Forelimb muscle (tissue), 1 donor: ENCODE results near the gene FLNC. TPM values are rescaled to one million over a fixed set of nuclear protein-coding genes. Genes with fewer than 3 reads are reported as not detected.

Source experiments
- DNase-seq: peaks from one replicate; pipeline ENCODE4 v3.0.0-alpha.2; 2013; ENCODE audit warnings: low read depth
- polyA plus RNA-seq: library from polyadenylated mRNA; unstranded; fragments of 120-200 nt; gene quantifications from one replicate; pipeline ENCODE4 v1.2.1, GENCODE V29; 2013; ENCODE audit not compliant: insufficient read length

Gene FLNC, protein sequence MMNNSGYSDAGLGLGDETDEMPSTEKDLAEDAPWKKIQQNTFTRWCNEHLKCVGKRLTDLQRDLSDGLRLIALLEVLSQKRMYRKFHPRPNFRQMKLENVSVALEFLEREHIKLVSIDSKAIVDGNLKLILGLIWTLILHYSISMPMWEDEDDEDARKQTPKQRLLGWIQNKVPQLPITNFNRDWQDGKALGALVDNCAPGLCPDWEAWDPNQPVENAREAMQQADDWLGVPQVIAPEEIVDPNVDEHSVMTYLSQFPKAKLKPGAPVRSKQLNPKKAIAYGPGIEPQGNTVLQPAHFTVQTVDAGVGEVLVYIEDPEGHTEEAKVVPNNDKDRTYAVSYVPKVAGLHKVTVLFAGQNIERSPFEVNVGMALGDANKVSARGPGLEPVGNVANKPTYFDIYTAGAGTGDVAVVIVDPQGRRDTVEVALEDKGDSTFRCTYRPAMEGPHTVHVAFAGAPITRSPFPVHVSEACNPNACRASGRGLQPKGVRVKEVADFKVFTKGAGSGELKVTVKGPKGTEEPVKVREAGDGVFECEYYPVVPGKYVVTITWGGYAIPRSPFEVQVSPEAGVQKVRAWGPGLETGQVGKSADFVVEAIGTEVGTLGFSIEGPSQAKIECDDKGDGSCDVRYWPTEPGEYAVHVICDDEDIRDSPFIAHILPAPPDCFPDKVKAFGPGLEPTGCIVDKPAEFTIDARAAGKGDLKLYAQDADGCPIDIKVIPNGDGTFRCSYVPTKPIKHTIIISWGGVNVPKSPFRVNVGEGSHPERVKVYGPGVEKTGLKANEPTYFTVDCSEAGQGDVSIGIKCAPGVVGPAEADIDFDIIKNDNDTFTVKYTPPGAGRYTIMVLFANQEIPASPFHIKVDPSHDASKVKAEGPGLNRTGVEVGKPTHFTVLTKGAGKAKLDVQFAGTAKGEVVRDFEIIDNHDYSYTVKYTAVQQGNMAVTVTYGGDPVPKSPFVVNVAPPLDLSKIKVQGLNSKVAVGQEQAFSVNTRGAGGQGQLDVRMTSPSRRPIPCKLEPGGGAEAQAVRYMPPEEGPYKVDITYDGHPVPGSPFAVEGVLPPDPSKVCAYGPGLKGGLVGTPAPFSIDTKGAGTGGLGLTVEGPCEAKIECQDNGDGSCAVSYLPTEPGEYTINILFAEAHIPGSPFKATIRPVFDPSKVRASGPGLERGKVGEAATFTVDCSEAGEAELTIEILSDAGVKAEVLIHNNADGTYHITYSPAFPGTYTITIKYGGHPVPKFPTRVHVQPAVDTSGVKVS (N-terminal part only)
- 642 TPM for polyA plus RNA-seq

DNA sequence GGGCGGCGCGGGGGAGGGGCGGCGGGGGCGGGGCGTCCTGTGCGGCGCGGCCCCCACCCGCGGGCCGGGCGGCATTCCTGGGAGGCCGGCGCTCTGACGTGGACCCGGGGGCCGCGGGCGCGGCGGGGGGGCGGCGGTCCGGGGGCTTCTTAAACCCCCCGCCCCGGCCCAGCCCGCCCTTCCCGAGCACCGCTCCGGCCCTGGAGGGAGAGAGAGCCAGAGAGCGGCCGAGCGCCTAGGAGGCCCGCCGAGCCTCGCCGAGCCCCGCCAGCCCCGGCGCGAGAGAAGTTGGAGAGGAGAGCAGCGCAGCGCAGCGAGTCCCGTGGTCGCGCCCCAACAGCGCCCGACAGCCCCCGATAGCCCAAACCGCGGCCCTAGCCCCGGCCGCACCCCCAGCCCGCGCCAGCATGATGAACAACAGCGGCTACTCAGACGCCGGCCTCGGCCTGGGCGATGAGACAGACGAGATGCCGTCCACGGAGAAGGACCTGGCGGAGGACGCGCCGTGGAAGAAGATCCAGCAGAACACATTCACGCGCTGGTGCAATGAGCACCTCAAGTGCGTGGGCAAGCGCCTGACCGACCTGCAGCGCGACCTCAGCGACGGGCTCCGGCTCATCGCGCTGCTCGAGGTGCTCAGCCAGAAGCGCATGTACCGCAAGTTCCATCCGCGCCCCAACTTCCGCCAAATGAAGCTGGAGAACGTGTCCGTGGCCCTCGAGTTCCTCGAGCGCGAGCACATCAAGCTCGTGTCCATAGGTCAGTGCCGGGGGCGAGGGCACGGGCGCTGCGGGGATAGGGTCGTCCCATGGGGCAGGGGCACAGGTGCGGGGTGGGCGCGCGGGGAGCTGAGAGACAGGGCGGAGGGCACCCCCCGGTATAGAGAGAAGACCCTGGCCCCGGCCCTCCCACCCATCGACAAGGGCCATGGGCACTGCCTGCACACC is at the start of gene FLNC:
Gene FLNC (plus strand): TSS at position 176 of the 947 bp plus-strand sequence. CDS start 232 bp downstream, at position 408.
- DNase-seq: no peak

DNA sequence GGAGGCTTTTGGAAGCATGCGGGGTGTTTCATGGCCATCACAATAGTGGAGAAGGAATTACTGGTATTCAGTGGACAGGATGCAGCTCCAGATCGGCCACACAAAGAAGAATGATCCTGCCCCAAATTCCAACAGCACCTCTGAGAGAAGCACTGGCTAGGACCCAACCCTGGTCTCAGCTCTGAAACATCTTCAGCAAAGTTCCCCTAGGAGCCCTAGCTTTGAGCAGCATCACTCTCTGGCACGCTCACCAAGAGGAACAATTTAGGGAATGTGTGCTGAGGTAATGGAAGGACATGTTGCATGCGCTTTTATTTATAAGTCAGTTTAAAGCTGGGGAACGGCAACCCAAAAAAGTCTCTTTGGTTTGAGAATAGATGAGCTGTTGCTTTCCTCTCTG is 49.1 kb upstream of the FLNC start:
- DNase-seq: peak; percentile 81

DNA sequence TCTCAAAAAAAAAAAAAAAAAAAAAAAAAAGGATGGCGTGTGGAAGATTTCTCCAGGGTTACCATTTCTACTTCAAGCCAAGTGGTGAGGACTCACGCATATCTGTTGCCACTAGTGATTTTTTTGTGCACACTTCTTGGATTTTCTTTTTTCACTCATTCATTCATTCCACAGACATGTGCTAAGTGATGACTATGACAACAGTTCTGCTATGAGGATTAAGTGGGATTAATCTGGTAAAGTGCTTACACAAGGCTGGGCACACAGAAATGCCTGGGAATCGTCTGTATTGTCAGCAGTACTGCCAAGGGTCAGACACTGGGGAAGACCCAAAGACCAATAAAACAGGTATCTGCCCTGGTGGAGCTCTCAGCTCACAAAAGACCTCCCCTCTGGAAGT is 48.4 kb upstream of the FLNC start:
- no peak for DNase-seq

DNA sequence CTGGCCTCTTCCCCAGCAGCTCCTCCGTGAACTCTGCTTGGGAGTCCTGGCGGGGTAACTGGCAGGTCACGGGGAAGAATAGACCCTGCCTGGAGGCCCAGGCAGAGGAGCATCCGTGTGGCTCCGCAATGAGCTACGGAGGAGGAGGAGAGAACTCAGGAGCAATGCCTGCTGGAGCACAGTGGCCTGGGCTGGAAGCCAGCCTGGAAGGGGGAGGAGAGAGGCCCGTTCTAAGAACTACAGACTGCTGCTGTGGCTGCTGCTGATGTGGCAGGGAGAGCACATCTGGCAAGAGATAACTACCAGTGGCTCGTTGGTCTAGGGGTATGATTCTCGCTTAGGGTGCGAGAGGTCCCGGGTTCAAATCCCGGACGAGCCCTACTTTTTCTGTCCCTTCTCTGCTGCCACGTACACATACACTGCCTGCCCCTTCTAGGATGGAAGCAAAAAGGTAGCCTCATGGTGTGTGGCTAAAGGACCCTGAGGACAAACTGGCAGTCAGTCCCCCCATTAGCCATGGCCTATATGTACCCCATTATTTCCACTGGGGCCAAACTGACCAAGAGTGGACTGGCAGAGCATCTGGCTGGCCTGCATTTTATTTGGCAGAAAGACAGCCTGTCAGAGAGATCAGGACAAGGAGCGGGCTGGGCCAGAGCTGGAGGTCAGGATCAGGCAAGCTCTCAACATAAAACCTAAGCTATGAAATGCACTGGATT is 46.9 kb upstream of the FLNC start:
- peak; percentile 73 for DNase-seq

DNA sequence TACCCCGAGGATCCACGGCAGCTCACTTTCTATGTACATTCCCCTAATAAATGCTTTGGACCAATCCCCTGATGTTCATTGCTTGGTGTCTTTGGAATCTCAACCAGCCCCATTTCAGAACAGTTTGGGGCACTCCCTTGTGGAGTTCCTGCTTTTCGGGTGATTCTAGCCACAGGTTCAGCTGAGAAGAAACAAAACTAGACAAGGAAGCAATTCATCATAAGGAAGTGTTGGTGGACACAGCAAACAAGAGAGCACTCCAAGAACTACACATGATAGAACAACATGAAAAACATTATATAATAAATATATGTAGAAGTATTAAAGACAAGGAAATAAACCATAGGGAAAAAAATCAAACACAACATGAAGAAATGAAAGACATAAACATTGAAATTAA is 44.5 kb upstream of the FLNC start:
- no peak for DNase-seq

DNA sequence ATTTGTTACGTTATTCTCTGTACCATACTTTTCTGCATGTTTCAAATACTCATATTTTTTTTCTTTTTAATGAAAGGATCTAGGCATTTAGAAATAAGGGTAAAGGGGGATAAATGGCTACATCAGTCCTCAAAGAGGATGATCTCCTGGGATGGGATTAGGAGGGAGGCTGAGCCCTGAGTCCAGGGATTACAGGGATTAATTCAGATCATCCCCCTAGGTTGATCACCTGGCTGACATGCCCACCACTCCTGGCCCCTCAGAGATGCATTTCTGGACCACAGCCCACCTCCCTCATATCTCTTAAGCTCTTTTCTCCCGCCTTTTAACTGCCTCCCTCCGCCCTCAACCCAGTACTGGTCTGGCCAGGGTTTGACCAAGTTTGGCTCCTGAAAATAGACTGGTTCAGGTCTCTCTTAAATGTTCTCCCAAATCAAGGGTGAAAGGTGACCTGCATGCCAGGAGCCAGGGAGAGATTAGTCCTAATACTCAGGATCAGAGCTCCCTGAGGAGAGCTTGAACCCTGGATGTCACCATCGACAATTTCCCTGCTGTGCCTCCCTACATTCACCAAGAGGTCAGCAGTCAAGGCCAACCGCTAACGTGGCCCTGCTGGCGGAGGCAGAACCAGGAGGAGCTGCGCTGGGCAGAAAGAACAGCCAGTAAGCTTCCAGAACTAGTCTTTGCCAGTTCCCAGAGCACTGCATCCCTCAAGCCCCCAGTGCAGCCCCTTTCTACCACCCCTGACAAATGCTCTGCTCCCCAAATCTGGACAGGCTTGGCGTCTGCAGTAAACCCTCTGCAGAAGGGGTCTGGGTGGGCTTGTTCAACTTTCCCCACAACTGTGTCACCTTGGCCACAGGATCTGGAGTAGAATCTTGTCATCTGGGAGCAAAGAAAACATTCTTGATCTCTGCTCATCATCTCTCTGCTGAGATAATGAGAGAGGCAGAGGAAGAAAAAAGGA is 41.5 kb upstream of the FLNC start:
- DNase-seq: no peak

DNA sequence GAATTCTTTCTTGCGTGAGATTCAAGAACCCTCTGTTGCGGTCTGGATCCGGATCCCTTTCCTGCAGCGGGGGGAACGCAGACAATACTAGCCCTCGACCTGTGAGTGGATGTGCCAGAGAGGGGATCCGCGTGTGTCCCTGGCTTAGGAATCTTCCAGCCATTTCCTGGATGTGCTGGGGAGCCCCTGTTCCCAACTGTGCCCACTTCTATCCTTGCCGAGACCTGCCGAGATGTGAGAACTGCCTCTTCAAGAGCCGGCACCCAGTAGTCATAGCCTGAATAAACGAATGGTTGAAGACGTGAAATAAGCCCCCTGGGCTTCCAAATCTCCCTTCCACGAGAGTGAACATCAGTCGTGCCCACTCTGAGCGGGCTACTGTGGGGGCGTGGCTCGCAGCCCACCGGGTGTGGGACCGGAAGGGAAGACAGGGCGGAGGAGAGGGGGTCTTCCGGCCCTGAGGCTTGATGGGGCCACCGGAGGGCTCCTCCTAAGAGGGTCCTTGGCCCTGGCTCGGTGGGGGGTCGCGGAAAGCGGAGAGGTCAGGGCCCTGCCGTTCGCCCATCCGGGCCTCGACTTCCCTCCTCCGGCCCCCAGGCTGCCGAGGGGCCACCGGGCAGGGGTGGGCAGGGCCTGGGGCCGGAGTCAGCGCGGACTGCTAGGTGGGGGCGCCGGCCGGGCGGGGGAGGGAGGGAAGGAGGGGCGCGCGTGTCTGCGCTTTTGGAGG is 39.7 kb upstream of the FLNC start:
- no peak for DNase-seq

DNA sequence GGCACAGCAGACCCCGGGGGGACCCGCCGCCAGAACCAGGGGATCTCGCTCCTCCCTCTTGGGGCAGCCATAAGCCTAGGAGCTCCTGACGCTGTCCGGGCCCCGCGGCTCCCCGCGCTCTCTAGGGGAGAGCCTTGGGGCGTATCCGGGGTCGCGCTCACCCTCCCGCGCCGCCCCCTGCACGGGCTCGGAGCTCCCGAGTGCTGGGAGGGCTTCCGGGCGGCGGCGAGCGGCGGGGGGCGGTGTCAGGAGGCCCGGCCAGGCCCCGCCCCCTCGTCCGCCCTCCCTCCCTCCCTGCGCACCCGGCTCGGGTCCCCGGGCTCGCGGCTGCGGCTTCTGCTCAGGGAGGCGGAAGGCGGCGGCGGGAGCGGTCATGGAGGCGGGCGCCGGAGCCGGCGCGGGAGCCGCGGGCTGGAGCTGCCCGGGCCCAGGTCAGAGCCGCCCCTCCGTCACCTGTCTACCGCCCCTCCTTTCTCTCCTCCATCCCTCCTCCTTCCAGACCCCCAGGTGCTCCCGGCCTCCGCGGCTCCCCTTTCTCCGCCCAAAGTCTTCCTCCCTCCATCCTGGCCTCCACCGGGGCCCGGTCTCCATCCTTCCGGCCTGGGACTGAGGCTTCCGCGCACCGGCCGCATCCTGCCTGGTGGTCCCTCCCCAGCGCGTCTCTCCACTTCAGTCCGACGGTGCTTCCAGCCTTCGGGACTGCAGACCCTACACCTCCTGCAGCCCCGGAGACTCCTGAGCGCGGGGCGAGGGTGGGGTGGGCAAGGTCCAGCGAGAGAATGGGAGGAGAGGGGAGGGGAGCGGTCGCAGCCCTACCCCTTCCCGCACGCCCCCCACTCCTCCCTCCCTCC is 38.9 kb upstream of the FLNC start, which contains the start of gene CCDC136:
Gene CCDC136 (plus strand): TSS at position 848 of the 851 bp plus-strand sequence. CDS start 444 bp downstream, outside the sequence.
- DNase-seq: no peak

DNA sequence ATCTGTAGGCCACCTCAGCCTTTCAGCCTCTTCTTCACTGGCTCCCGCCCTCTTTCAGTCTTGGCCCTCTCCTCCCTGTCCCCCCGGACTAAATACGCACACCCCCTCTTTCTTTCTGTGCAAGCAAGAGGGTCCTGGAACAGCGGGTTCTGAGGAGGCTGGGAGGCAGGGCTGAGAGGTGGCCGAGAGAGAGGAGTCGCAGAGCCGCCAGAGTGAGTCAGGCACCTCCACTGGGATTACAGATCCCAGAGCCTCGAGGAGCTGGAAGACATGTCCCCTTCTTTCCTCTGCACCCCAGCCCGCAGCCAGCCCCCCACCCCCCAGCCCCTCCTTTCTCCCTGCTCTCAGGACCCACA is 38.3 kb upstream of the FLNC start:
- no peak for DNase-seq

DNA sequence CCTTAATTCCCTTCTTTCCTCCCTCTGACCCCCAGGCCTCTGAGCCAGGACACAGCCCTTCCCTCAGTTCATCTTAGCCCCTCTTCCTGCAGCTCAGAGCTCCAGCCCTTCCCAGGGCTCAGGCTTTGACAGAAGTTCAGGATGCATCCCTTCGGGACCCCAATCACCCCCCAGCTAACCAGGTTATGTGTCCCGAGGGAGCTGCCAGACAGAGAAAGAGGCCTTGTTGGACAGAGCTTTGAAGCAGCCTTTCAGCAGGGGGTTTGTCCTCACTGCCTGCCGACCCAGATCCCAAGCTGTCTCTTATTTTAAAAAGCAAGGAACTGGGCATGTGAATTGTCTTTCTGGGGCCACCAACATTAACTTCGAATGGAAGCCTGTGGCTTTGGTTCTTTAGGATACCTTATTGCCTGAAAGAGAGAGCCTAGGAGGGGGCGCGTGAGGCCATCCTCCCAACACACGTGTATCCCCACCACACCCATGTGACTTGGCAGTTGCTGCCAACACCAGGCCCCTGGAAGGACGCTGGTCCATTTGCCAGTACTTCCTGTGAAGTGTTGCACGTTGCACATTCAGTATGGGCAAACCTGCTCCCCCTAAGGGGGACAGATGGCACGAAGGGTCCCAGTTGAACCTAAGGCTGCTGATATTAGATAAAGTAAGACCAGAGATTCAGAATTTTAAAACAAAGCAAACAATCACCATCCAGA is 37.6 kb upstream of the FLNC start:
- no peak for DNase-seq

DNA sequence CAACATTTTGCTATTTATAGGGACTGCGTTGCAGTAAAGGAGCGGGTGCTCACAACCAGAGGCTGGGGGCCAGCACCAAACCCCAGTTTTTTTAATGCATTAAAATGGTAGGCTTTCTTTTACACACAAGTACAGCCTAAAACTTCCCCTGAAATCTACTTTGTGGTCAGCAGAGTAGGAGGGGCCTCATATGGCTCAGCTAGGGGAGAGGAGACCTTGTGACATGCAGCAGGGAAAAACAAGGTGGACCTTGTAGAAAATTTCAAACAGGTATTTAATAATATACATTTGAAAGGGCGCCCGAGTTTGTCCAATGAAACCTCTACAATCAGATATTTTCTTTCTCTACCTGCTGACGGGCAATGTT is 37.0 kb upstream of the FLNC start:
- DNase-seq: no peak

DNA sequence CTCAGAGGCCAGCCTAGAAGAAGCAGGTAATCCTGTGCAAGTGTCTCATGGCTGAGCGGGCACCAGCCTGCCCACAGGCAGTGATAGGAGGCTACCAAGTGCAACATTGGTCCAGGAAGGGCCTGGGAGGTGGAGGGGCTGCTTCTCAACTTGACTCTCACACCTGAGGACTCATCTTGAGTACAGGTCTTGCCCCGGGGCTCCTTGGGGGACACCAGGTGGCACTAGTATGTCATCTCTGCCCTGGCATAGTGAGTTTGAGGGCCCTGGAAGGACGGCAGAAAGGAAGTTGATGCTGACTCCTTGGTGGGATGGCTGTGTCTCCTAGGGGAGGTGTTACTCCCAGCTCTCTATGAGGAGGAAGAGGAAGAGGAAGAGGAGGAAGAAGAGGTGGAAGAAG is 36.2 kb upstream of the FLNC start:
- DNase-seq: no peak

DNA sequence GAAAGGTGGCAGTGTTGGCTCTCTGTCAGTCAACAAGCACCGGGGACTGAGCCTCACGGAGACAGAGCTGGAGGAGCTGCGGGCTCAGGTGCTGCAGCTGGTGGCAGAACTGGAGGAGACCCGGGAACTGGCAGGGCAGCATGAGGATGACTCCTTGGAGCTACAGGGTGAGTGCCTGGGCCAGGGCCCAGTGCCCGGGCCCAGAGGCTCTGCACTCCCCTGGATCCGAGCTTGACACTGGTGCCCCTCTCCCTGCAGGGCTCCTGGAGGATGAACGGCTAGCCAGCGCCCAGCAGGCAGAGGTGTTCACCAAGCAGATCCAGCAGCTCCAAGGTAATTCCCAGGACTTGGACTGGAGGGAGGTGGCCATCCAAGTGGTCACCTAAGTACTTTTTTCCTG is 35.8 kb upstream of the FLNC start:
- no peak for DNase-seq

DNA sequence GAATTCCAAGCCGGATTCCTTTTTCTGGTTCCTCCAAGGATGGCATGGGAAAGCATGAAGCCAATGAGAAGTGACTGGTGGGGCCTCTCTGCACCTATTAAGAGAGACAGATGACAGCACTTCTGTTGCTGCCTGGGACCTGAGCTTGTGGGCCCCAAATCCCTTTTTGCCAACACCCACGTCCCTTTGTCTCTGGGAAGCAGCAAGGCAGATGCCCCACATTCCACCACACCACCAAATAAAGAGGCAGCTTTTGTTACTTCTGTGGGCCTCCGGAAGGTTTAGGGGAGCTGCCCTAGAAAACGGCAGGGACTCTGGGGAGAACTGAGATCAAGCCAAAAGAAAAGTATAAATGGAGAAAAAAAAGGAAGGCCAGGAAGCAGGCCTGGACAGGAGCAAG is 35.1 kb upstream of the FLNC start:
- DNase-seq: no peak

DNA sequence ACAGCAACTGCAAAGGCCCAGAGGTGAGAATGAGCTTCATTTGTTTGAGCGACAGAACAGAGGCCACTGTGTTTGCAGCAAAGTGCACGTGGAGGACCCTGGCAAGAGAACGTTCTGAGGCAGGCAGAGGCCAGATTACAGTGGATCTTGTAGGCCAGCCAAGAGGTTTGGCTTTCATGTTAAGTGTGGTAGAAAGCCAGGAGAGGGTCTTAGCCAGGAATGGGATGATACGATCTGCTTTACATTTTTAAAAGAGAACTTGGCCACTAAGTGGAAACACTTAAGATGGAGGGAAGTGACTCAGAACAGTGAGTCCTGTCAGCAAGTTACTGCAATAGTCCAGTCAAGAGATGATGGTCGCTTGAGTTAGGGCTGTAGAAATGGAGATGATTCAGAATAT is 33.9 kb upstream of the FLNC start:
- DNase-seq: peak; percentile 36

DNA sequence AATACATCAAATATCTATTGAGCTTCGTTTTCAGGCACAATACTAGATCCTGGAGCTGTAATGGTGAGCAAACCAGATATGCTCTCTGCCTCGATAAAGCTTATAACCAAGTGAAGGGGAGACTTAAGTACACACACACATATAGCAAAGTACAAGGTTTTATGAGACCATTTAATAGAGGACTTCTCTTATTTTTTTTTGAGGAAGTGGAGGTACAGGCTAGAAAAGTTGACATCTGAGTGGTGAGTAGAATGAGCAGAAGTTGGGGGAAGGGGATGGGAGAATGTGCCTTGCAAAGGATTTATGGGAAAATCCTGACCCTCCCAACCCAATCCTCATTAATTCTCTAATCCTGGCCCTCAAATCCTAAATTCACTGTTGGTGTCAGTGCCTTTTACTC is 30.8 kb upstream of the FLNC start:
- no peak for DNase-seq

DNA sequence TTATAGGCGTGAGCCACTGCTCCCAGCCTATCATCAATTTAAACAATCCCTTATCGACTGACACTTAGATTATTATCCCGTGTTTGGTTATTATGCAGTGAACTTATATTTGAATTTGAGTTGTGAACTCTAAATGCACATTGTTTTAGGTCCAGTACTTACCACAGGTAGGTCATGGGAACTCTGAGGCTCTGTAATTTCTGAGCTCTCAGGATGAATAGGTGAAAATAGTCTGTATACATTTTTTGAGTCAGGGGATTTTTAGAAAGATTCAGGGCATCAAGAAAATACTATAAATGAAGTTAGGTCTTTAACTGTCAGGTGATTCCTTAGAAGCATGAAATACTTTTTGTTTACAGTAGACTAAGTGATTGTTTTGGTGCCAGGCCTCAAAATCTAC is 29.6 kb upstream of the FLNC start:
- DNase-seq: no peak
